Sigmoid colon (tissue), 4 donors: ENCODE data around the gene FOXN3.

ENCODE experiments used
- CTCF ChIP-seq, 4 experiments: fragments of 450-650 bp in 3 of 4; fragments of 200-600 bp in 1 of 4; IDR thresholded peaks; one replicate each; pipeline ENCODE4 v1.5.1; 2016 to 2019; ENCODE audit warnings: antibody characterized with exemption in 4 of 4, mild to moderate bottlenecking in 3 of 4, moderate library complexity in 2 of 4
- POLR2A ChIP-seq, 2 donors: fragments of 450-650 bp; IDR thresholded peaks; one replicate each; pipeline ENCODE4 v1.6.1; 2016; ENCODE audit warnings: antibody characterized with exemption in 2 of 2, mild to moderate bottlenecking in 2 of 2, moderate library complexity in 2 of 2
- POLR2AphosphoS5 ChIP-seq, 4 donors: sonication (generic); formaldehyde crosslinking; IDR thresholded peaks; one replicate each; pipeline ENCODE4 v1.6.1; 2017; ENCODE audit warnings: antibody characterized with exemption in 4 of 4

DNA sequence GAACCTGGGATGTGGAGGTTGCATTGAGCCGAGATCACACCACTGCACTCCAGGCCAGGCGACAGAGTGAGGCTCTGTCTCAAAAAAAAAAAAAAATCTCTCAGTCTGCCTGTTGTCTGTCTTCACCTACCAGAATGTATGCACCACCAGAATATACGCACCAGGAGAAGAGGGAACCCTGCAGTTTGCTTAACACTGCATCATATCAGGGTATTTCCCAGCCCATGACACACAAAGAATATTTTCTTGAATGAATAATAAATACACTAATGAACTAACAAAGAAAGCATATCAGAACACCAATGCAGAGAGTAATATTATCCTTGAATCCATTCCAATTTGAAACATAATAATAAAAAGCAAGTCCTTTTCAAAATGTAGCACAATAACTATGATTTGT lies 44.2 kb upstream of the FOXN3 start:
- no peak for TF ChIP-seq CTCF (IDR thresholded peaks at IDR 0.05)
- TF ChIP-seq POLR2AphosphoS5 (IDR thresholded peaks at IDR 0.05), result no peak
- no peak for TF ChIP-seq POLR2A (IDR thresholded peaks at IDR 0.05)
